OCI-LY7 (cell line): ENCODE data around the gene AP3B2. TPM values are rescaled to one million over a fixed set of nuclear protein-coding genes. Genes with fewer than 3 reads are reported as not detected.

ENCODE experiments used
- BruUV-seq: library from RNA; stranded (reverse); fragments of 400-500 nt; replicated peaks from 2 replicates; lab custom pipeline; 2021; lab: Mats Ljungman, UMichigan
- CTCF ChIA-PET: fragments of 300-600 bp; sonication (Branson Sonifier 250); formaldehyde crosslinking; loops from one replicate; lab custom pipeline; 2022; ENCODE audit warnings: antibody characterized with exemption; ENCODE audit not compliant: unreplicated experiment; lab: Charles Lee
- POLR2A ChIA-PET: fragments of 300-600 bp; sonication (Branson Sonifier 250); formaldehyde crosslinking; loops from one replicate; lab custom pipeline; 2022; ENCODE audit warnings: antibody characterized with exemption; lab: Charles Lee
- DNase-seq: peaks from one replicate; pipeline ENCODE4 v3.0.0-alpha.2; 2015; ENCODE audit warnings: low spot score
- H2AFZ ChIP-seq: fragments of 200-600 bp; sonication (generic), shearing (Covaris generic); 2 replicates; pipeline ENCODE4 v1.6.1; 2014; ENCODE audit warnings: mild to moderate bottlenecking, antibody characterized with exemption, low read length, moderate library complexity
- H3K27ac ChIP-seq: fragments of 200-600 bp; sonication (generic); 2 replicates; pipeline ENCODE4 v1.5.1; 2014; ENCODE audit warnings: mixed run types, low read depth, mild to moderate bottlenecking, moderate library complexity, low read length, inconsistent platforms; ENCODE audit not compliant: poor library complexity, severe bottlenecking
- H3K36me3 ChIP-seq: fragments of 200-600 bp; sonication (generic); 2 replicates; pipeline ENCODE4 v1.6.1; 2014; ENCODE audit warnings: mild to moderate bottlenecking, antibody characterized with exemption, low read length, moderate library complexity, mixed read lengths; ENCODE audit not compliant: insufficient read depth
- H3K4me1 ChIP-seq: fragments of 200-600 bp; sonication (generic); 2 replicates; pipeline ENCODE4 v1.5.1; 2014; ENCODE audit warnings: mild to moderate bottlenecking, low read length; ENCODE audit not compliant: insufficient read depth, poor library complexity, severe bottlenecking
- H3K4me2 ChIP-seq: fragments of 200-600 bp; sonication (generic); 2 replicates; pipeline ENCODE4 v1.6.1; 2014; ENCODE audit warnings: mild to moderate bottlenecking, low read length
- H3K4me3 ChIP-seq: fragments of 200-600 bp; sonication (generic); 2 replicates; pipeline ENCODE4 v1.5.1; 2014; ENCODE audit warnings: mild to moderate bottlenecking, low read depth, low read length; ENCODE audit not compliant: poor library complexity, severe bottlenecking
- H3K79me2 ChIP-seq: fragments of 200-600 bp; sonication (generic); 2 replicates; pipeline ENCODE4 v1.6.1; 2016; ENCODE audit warnings: low read depth, mild to moderate bottlenecking, low read length, moderate library complexity, mixed read lengths; ENCODE audit not compliant: insufficient read depth
- H3K9me2 ChIP-seq: fragments of 200-600 bp; sonication (generic); 2 replicates; pipeline ENCODE4 v1.6.1; 2016; ENCODE audit warnings: mild to moderate bottlenecking, low read length, mixed read lengths; ENCODE audit not compliant: insufficient read depth
- H3K9me3 ChIP-seq: fragments of 200-600 bp; sonication (generic); 2 replicates; pipeline ENCODE4 v1.6.1; 2014; ENCODE audit warnings: mild to moderate bottlenecking, mixed run types, low read length, mixed read lengths
- H4K20me1 ChIP-seq: fragments of 200-600 bp; sonication (generic); 2 replicates; pipeline ENCODE4 v1.6.1; 2014; ENCODE audit warnings: mild to moderate bottlenecking, antibody characterized with exemption, low read length, moderate library complexity, mixed read lengths; ENCODE audit not compliant: insufficient read depth
- CTCF ChIP-seq: fragments of 200-600 bp; sonication (generic); conservative IDR thresholded peaks from 2 replicates; pipeline ENCODE4 v1.5.1; 2014; ENCODE audit warnings: mild to moderate bottlenecking, antibody characterized with exemption, low read length, moderate library complexity, mixed read lengths
- EZH2phosphoT487 ChIP-seq: fragments of 200-600 bp; sonication (generic); IDR thresholded peaks from 2 replicates; pipeline ENCODE4 v1.6.1; 2018; ENCODE audit warnings: low read depth, borderline replicate concordance, mild to moderate bottlenecking, mixed run types, antibody characterized with exemption, low read length, moderate library complexity, mixed read lengths
- intact Hi-C: fragments of 100-400 bp; cut with micrococcal nuclease; formaldehyde crosslinking; loops from one replicate; pipeline ENCODE4 v1.10.0; 2022; ENCODE audit not compliant: unreplicated experiment
- total RNA-seq, 2 experiments: library from RNA; depleted of rRNA in 1 of 2; stranded (reverse); fragments of >200 nt in 1 of 2; shearing (Covaris generic) in 1 of 2; gene quantifications; 2 replicates each; pipeline ENCODE4 v1.2.3, GENCODE V29; 2014 to 2022

The AP3B2 gene
- total RNA-seq, 2 experiments from 2014 or later: 0.13 TPM; not detected in 1

DNA sequence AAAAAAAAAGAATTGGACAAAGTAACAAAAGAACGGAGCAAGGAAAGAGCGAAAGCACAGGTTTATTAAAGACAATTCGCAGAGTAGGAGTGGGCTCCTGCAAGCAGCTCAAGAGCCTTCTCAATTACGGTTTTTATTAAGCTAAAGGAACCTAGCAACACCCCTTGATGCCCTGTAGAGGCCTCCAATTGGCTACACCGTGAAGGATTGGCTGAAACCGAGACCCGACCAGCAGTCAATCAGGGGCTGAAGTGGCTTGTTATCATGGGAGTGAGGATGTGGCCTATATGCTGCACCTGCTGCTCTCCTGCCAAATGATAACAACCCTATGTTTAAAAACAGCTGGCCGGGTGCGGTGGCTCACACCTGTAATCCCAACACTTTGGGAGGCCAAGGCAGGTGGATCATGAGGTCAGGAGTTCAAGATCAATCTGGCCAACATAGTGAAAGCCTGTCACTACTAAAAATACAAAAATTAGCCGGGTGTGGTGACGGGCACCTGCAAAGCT is 20.4 kb upstream of the AP3B2 start:
- BruUV-seq: no TSS peak
- Histone ChIP-seq H3K36me3 (peaks cover 6% of the 10 kb centered on the region), H2AFZ (no peak overlapping the region), H4K20me1 (no peaks in the 10 kb centered on the region), H3K4me2 (no peak overlapping the region), H3K4me3 (no peak overlapping the region), H3K4me1 (no peaks in the 10 kb centered on the region), H3K79me2 (no peaks in the 10 kb centered on the region), H3K27ac (no peak overlapping the region), H3K9me2 (no peaks in the 10 kb centered on the region), H3K9me3 (no peaks in the 10 kb centered on the region)
- POLR2A ChIA-PET: no interaction called here
- CTCF ChIA-PET: no interaction called here
- no peak for DNase-seq
- intact Hi-C loops: no loop called here
- TF ChIP-seq CTCF (no peak), EZH2phosphoT487 (no peak)

DNA sequence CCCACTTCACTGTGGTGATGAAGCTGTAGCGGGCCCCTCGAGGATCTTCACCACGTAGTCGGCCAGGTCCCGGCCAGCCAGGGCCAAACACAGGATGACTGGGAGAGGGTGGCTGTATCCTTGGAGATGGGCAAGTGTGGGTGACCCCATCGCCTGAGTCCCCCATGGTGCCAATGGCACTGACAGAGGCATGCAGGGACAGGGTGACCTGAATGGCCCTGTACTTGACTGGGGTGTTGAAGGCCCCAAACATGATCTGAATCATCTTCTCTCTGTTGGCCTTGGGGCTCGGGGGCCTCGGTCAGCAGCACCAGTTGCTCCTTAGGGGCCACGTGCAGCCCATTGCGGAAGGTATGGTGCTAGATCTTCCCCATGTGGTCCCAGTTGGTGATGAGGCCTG is 17.1 kb upstream of the AP3B2 start:
- Histone ChIP-seq H3K27ac (no peak overlapping the region), H3K9me2 (no peaks in the 10 kb centered on the region), H3K9me3 (no peaks in the 10 kb centered on the region), H3K4me1 (no peaks in the 10 kb centered on the region), H3K36me3 (peaks cover 3% of the 10 kb centered on the region; the same call in 1 of the 2 replicates), H2AFZ (no peak overlapping the region), H4K20me1 (no peaks in the 10 kb centered on the region), H3K4me2 (no peak overlapping the region), H3K4me3 (no peak overlapping the region), H3K79me2 (no peaks in the 10 kb centered on the region)
- no peak for TF ChIP-seq CTCF
- TF ChIP-seq EZH2phosphoT487: no peak
- no peak for DNase-seq
- ChIA-PET POLR2A (no interaction called here), CTCF (no interaction called here)
- no TSS peak for BruUV-seq
- intact Hi-C loops: no loop called here

DNA sequence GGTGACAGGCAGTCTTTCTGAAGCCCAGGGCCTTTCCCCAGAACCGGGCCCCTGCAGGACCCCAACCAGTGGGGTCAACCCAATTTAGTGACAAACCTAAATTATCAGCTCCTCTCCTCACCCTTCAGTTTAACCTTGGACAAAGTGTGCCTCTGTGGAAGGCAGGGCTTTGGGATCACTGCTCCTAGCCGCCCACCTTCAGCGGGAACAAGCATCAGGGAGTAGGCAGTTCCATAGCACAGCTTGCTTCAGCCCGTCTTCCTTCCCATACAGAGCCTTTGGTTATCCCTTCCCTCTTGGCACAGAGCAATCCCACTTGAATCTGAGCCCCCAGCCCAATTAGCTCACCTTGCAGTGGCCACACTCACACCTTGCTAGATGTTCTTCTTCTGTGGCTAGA is 5.3 kb upstream of the AP3B2 start:
- Histone ChIP-seq H3K4me2 (no peak overlapping the region), H3K4me1 (no peaks in the 10 kb centered on the region), H3K9me2 (no peaks in the 10 kb centered on the region), H3K9me3 (no peaks in the 10 kb centered on the region), H4K20me1 (no peaks in the 10 kb centered on the region), H2AFZ (no peak overlapping the region), H3K27ac (no peak overlapping the region), H3K79me2 (no peaks in the 10 kb centered on the region), H3K36me3 (no peaks in the 10 kb centered on the region), H3K4me3 (no peak overlapping the region)
- BruUV-seq: no TSS peak
- ChIA-PET POLR2A (no interaction called here), CTCF (no interaction called here)
- intact Hi-C loops: no loop called here
- TF ChIP-seq EZH2phosphoT487 (no peak), CTCF (no peak)
- no peak for DNase-seq
